Measurements from ENCODE around the gene TMEM95.

Gene TMEM95

DNA sequence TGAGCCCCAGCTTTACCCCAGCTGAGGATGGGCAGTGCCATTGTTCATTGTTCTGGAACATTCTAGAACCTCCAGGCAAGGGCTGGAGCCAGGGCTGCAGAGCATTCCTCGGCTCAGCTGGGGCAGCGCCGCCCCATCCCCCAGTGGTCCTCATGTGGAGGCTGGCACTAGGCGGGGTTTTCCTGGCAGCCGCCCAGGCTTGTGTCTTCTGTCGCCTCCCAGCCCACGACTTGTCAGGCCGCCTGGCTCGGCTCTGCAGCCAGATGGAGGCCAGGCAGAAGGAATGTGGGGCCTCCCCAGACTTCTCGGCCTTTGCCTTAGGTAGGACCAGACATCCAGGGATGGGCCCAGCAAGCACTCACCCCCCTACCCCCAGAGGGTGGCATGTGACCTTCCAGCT, at the start of gene TMEM95:
TMEM95 (plus strand) TSS at position 104 of the 400 bp plus-strand sequence; CDS start at position 153, 49 bp downstream.
- no peak for TF ChIP-seq CTCF (IDR thresholded peaks at IDR 0.05; ENCODE audit: insufficient read depth, missing control alignments)
- DNase-seq (ENCODE audit: insufficient read length, low spot score) (no peak), FAIRE-seq (no peak)

GRCh38 chr17:7306911-7307685, 47.9 kb upstream of the TMEM95 start, which contains the start of gene EIF5A:
TSS of gene EIF5A (plus strand) at chr17:7307628. CDS start at chr17:7309636, 2,008 bp downstream.
- DNase-seq (ENCODE audit: insufficient read length, low spot score) (peak; percentile 92), FAIRE-seq (peak; percentile 84)
- TF ChIP-seq CTCF (IDR thresholded peaks at IDR 0.05; ENCODE audit: insufficient read depth, missing control alignments): no peak

- FAIRE-seq (no peak), DNase-seq (ENCODE audit: insufficient read length, low spot score) (no peak)
- no peak for TF ChIP-seq CTCF (IDR thresholded peaks at IDR 0.05; ENCODE audit: insufficient read depth, missing control alignments)
Measured at GRCh38 chr17:7307686-7308624, 47.0 kb upstream of the TMEM95 start.

GRCh38 chr17:7308625-7309433, 46.1 kb upstream of the TMEM95 start:
- TF ChIP-seq CTCF (IDR thresholded peaks at IDR 0.05; ENCODE audit: insufficient read depth, missing control alignments): no peak
- DNase-seq (ENCODE audit: insufficient read length, low spot score) (no peak), FAIRE-seq (no peak)

DNA sequence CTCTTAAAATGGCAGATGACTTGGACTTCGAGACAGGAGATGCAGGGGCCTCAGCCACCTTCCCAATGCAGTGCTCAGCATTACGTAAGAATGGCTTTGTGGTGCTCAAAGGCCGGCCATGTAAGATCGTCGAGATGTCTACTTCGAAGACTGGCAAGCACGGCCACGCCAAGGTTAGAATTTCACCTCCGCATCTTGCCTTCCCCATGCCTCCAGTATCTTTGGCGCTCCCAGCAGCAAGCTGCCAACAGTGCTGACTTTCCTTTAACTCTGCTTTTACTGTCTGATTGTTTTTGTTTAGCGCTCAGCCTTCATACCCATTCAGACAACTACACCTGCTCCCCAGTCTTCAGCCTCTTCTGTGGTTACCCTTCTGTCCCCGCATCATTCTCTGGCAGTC, 45.3 kb upstream of the TMEM95 start:
- no peak for TF ChIP-seq CTCF (IDR thresholded peaks at IDR 0.05; ENCODE audit: insufficient read depth, missing control alignments)
- DNase-seq (ENCODE audit: insufficient read length, low spot score) (no peak), FAIRE-seq (no peak)

DNA sequence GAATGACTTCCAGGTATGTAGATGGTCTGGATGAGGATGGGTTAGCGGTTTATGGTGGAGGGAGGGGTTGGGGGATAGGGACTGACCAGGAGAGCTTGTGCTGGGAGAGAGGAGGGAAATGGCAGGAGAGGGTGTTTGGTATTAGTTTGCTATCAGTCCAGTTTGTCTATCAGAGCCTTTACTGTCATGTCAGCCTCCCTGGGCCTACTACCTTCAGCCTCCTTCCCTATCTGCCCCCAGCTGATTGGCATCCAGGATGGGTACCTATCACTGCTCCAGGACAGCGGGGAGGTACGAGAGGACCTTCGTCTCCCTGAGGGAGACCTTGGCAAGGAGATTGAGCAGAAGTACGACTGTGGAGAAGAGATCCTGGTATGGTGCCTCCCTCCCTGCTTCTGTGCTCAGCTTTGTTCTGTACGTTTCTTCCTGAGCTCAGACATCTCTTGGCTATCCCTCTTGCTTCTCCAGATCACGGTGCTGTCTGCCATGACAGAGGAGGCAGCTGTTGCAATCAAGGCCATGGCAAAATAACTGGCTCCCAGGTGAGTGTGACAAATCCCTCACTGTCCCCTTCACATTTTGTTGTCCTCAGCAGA, 43.7 kb upstream of the TMEM95 start:
- no peak for FAIRE-seq
- DNase-seq (ENCODE audit: insufficient read length, low spot score): no peak
- TF ChIP-seq CTCF (IDR thresholded peaks at IDR 0.05; ENCODE audit: insufficient read depth, missing control alignments): no peak

Data from D721Med (cell line).